DND-41 (cell line): ENCODE results near the gene HIVEP1.

Source experiments
- CTCF ChIP-seq: IDR thresholded peaks from 2 replicates; pipeline ENCODE4 v1.5.1; 2012; ENCODE audit warnings: borderline replicate concordance, low read length, moderate library complexity, mild to moderate bottlenecking; ENCODE audit not compliant: poor library complexity, severe bottlenecking; ENCODE audit errors: extremely low read depth
- EZH2 ChIP-seq: IDR thresholded peaks from 3 replicates; pipeline ENCODE4 v1.6.1; 2012; ENCODE audit warnings: borderline replicate concordance, low read depth, mild to moderate bottlenecking, moderate library complexity, low read length, inconsistent platforms; ENCODE audit not compliant: severe bottlenecking

DNA sequence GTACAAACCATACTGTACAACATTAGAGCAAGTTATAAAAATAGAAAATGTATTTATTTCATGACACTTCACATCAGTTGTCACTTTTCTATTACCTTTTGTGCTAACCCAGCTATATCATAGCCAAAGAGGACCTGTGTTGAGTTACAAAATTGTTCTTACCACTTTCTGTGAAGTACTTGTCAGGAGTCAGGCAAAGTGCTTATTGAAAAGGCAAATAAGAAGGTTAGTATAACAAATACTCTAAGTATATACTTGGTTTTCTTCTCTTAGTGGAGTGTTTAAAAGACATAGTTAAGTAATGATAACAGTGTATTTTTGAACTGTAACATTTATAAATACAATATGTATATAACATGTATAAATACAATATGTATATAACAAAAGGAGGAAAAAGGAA lies 88.9 kb downstream of the HIVEP1 start:
- TF ChIP-seq CTCF, result no peak
- no peak for TF ChIP-seq EZH2
